Prostate gland (tissue), 2 donors: ENCODE results near the gene FGF12.

Source experiments
- POLR2A ChIP-seq: fragments of 450-650 bp; IDR thresholded peaks from one replicate; pipeline ENCODE4 v1.6.1; 2016; ENCODE audit warnings: antibody characterized with exemption, mild to moderate bottlenecking
- POLR2AphosphoS5 ChIP-seq: sonication (generic); formaldehyde crosslinking; IDR thresholded peaks from one replicate; pipeline ENCODE4 v1.6.1; 2017; ENCODE audit warnings: antibody characterized with exemption
- TF ChIP-seq, protein P1 (sequence below), 4 experiments: fragments of 200-600 bp in 2 of 4; fragments of 450-650 bp in 2 of 4; sonication (generic) in 2 of 4; IDR thresholded peaks; 1 replicate in 3 of 4; 2 replicates in 1 of 4; pipeline ENCODE4 v1.5.1; 2016 to 2019; ENCODE audit warnings: antibody characterized with exemption in 4 of 4, mild to moderate bottlenecking in 2 of 4, moderate library complexity in 2 of 4

DNA sequence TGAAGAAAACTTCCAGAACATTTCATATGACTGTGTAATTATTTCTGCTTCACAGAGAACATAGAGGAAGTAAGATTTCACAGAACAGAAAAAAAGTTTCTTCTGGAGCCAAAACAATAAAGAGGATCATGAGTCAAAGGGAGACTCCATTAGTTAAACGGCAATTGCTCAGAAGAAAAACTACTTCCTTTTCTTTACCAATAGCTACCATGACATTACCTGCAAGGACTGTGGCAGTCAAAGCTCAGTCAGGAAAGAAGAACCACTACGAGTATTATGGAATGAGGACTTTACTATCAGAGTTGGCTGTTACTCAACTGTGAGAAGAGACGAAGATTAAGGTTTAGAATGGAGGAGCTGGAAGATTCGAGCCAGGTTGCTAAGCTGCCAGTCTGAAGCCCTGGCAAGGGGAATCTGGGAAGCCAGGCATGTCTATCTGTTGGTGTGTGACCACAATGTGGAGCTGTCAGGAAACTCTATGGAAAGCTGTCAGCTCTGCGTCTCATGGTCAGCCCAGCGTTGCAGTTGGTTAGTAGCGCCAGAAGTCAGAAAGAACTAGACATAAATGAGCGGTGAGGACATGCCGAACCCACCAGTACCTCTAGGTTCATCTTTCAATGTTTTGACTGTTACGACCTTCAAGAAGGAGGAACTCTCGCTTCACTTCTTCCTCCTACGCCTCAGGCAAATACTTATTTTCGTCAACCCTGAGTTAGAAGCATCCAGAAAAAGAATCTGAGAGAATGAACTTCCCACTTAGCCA lies 604.3 kb downstream of the FGF12 start:
- TF ChIP-seq, protein P1, sequence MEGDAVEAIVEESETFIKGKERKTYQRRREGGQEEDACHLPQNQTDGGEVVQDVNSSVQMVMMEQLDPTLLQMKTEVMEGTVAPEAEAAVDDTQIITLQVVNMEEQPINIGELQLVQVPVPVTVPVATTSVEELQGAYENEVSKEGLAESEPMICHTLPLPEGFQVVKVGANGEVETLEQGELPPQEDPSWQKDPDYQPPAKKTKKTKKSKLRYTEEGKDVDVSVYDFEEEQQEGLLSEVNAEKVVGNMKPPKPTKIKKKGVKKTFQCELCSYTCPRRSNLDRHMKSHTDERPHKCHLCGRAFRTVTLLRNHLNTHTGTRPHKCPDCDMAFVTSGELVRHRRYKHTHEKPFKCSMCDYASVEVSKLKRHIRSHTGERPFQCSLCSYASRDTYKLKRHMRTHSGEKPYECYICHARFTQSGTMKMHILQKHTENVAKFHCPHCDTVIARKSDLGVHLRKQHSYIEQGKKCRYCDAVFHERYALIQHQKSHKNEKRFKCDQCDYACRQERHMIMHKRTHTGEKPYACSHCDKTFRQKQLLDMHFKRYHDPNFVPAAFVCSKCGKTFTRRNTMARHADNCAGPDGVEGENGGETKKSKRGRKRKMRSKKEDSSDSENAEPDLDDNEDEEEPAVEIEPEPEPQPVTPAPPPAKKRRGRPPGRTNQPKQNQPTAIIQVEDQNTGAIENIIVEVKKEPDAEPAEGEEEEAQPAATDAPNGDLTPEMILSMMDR (IDR thresholded peaks at IDR 0.05): no peak
- TF ChIP-seq POLR2AphosphoS5 (no peak), POLR2A (no peak)
